SK-N-SH (cell line): ENCODE results near the gene GOLGA6D.
"Not testable (repeated sequence)": the region's sequence is repeated elsewhere in the genome, so short reads cannot be mapped to it uniquely, and the experiment has no call there.

Source experiments
- CHD2 ChIP-seq: fragments of 150-350 bp; IDR thresholded peaks from 2 replicates; pipeline ENCODE4 v1.6.1; 2018; ENCODE audit warnings: low read length; ENCODE audit not compliant: partially characterized antibody
- CTCF ChIP-seq: fragments of 200-600 bp; sonication (generic); IDR thresholded peaks from 2 replicates; pipeline ENCODE4 v1.6.1; 2017; ENCODE audit warnings: antibody characterized with exemption, mild to moderate bottlenecking, moderate library complexity
- FOSL2 ChIP-seq: IDR thresholded peaks from 2 replicates; pipeline ENCODE4 v1.4.0; 2012; ENCODE audit warnings: low read depth, mild to moderate bottlenecking, moderate library complexity, borderline replicate concordance
- FOXJ3 ChIP-seq: sonication (generic); formaldehyde crosslinking; IDR thresholded peaks from 2 replicates; pipeline ENCODE4 v1.5.1; 2020; ENCODE audit warnings: mild to moderate bottlenecking, missing genetic modification reagents
- FOXM1 ChIP-seq: IDR thresholded peaks from 2 replicates; pipeline ENCODE4 v1.4.0; 2012; ENCODE audit warnings: low read depth, mild to moderate bottlenecking
- TF ChIP-seq, protein P1 (sequence below): IDR thresholded peaks from 2 replicates; pipeline ENCODE4 v1.4.0; 2012; ENCODE audit warnings: low read depth

- not testable (repeated sequence) for TF ChIP-seq FOXJ3 (CRISPR knock-in tag); FOSL2; CTCF; FOXM1; CHD2
- TF ChIP-seq, protein P1, sequence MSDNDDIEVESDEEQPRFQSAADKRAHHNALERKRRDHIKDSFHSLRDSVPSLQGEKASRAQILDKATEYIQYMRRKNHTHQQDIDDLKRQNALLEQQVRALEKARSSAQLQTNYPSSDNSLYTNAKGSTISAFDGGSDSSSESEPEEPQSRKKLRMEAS, result not testable (repeated sequence)
Measured at GRCh38 chr15:75282572-75282971, at the start of gene GOLGA6D.
